Islet precursor cell (in vitro differentiated cells): ENCODE data around the gene NAGS.
"Not testable (repeated sequence)": the region's sequence is repeated elsewhere in the genome, so short reads cannot be mapped to it uniquely, and the experiment has no call there.

Experiments
- DNase-seq: peaks from one replicate; pipeline ENCODE4 v3.0.0-alpha.2; 2018

The NAGS gene

DNA sequence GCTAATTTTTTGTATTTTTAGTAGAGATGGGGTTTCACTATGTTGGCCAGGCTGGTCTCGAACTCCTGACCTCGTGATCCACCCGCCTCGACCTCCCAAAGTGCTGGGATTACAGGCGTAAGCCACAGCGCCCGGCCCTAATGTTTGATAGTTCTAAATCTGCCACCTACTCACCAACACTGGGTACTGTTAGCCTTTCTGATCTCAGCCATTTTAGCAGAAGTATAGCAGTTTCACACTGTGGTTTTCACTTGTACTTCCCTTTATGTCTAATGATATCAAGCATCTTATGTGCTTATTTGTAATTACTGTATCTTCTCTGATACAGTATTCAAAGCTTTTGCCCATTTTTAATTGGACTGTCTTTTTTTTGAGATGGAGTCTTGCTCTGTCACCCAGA is 42.5 kb downstream of the NAGS start:
- DNase-seq: not testable (repeated sequence)

DNA sequence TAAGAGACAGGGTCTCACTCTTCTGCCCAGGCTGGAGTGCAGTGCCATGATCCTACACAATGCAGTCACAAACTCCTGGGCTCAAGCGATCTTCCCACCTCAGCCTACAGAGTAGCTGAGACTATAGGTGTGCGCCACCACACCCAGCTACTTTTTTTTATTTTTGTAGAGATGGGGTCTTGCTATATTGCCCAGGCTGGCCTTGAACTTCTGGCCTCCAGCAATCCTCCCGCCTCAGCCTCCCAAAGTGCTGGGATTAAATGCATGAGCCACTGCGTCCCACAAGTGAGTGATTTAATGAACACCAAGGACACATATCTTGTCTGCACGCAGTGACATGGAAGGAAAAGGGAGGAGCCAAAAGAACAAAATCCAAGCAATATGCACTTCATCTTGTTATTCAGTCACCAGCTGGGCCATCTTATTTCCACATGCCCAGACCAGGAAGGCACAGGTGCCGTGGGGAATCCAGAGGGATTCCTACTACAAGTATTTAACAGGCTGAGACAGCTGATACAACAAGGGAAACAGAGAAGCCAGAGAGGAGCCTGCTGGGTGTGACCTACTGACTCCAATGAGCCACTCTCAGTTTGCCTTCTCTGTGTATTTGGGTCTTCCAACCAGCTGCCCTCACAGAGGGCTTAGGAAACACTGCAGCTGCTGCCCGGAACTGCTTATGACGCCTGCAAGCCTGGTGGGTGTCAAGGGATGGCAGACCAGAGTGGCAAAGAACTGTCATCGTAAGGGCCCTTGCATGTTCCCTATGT is 45.1 kb downstream of the NAGS start:
- no peak for DNase-seq

DNA sequence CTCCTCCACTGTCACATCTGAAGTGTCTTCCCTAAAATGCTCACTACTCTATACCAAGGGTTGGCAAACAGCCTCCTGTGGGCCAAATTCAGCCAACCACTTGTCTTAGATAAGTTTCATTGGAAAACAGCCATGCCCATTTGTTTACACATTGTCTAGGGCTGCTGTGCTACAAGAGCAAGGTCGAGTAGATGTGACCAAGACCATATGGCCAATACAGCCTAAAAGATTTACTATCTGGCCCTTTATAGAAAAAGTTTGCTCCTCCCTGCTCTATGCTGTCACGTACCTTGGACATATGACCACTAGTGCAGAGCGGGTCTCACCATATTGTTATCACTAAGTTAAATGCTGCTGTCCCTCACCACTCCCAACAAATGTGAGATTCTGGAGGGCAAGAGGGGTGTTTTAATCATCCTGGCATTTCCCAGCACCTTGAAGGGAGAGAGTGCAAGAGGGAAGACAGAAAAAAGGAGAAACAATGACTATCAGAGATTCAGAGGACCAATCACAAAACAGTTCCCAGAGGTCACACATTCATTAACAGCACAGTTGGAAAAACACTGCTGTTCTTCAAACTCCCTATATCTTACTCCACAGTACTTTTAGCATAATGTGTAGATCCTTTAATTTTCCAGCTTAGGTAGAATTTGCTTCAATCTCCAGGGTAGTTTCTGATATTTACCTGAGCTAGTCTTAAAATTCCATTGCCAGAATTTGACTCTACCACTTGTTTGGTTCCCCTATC is 48.9 kb downstream of the NAGS start:
- DNase-seq: no peak
